Inflammatory macrophage (primary cell): ENCODE data around the gene TFF1.

ENCODE experiments used
- DNase-seq, 2 donors: peaks; one replicate each; pipeline ENCODE4 v3.0.0-alpha.2; 2020 to 2022

Gene TFF1

GRCh38 chr21:42397746-42398394, 31.5 kb upstream of the TFF1 start:
- no peak for DNase-seq

- DNase-seq = no peak
Measured at GRCh38 chr21:42396799-42397745, 30.7 kb upstream of the TFF1 start.

- DNase-seq = no peak
Measured at GRCh38 chr21:42395905-42396651, 29.7 kb upstream of the TFF1 start, which contains the start of gene TMPRSS3. Gene TMPRSS3, minus strand, starts transcription at chr21:42396052. Its CDS starts 635 bp downstream, at chr21:42395417.

- no peak for DNase-seq
Measured at GRCh38 chr21:42395302-42395701, 29.0 kb upstream of the TFF1 start.

GRCh38 chr21:42393443-42393950, 27.2 kb upstream of the TFF1 start:
- no peak for DNase-seq

GRCh38 chr21:42392731-42393442, 26.6 kb upstream of the TFF1 start:
- DNase-seq = no peak

DNA sequence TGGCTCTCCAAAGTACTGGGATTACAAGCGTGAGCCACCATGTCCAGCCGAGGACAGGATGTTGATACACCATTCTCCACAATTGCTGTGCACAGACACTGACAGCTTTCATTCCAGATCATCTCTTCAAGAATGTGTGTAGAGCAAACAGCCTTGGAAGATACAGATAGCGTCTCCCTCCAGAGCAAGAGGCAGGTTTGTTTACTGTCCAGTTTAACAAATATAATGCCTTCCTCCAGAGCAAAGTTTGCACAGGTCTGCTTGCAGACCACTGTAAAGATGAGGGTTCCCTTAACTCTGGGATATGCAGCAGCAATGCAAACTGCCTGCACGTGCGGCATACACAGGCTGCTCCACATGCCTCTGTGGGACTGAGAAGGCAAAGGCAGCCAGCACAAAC, 25.0 kb upstream of the TFF1 start:
- DNase-seq = no peak

- DNase-seq = no peak
Measured at GRCh38 chr21:42390696-42391095, 24.4 kb upstream of the TFF1 start.

DNA sequence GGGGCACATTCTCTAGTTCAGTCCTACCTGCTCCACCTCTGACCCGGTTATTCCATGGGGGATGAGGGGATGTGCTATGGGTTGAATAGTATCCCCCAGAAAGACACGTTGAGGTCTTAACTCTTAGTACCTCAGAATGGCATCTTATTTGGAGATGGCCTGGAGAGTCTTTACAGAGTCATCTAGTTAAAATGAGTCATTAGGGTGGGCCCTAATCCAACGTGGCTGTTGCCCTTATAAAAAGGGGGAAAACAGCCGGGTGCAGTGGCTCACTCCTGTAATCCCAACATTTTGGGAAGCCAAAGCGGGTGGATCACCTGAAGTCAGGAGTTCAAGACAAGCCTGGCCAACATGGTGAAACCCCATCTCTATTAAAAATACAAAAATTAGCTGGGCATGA, 23.9 kb upstream of the TFF1 start:
- DNase-seq = no peak

- no peak for DNase-seq
Measured at GRCh38 chr21:42389449-42389835, 23.1 kb upstream of the TFF1 start.

- no peak for DNase-seq
Measured at GRCh38 chr21:42388740-42389448, 22.6 kb upstream of the TFF1 start.

- DNase-seq = no peak
Measured at GRCh38 chr21:42387843-42388340, 21.6 kb upstream of the TFF1 start.

DNA sequence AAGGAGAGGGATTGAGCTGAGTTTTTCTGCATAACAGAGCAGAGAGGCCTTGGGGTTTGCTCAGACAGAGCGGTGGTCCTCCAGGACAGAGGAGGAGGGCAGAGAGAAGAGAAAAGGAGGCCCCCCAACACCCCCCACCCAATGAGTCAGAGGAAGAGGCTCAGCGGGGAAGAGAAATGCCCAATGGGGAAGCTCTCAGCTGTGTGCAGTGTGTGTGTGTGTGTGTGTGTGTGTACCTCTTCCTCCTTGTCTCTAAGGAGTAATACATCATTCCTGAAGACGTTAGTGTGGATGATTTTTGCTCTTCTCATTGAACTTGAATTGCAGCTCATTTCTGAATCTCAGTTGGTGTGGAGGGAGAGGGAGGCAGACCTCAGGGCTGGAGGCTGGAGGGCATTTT, 20.8 kb upstream of the TFF1 start:
- DNase-seq = peak; percentile 58 to 66

GRCh38 chr21:42386034-42386591, 19.8 kb upstream of the TFF1 start:
- DNase-seq = peak; percentile 36 to 47

DNA sequence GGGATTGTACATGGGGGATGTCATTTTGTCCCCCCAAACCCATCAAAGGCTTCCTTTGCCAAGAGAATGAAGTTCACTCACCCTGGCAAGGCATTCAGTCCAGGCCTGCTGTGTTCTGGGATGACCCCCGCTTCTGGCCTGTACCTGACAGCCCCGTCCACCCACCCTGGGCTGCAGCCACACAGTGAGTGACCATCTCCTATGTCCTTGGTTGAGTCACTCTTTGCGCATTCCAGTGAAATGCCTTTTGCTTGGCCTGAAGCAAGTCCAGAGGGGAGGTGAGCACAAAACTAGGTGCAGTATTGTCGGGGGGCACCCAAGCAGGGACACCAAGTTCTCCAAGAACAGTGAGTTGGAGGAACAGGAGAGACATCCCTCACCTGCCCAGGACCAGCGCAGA, 19.3 kb upstream of the TFF1 start:
- DNase-seq = no peak

DNA sequence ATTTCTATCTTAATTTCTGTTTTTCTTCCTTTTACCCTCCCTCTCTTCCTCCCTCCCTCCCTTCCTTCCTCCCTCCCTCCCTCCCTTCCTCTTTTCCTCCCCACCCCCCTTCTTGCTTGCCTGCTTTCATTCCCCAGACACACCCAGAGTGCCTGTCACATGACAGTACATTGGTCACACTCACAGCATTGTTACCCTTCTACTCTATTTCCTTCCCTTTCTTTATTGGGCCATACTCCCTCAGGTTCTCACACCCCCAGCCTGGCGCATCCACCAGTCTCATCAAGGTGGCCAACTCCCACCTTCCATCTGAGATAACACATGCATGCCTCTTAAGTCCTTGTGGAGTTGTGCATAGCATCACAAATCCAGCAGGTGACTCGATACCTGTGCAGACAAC, 18.7 kb upstream of the TFF1 start:
- peak; percentile 21 to 59 for DNase-seq

DNA sequence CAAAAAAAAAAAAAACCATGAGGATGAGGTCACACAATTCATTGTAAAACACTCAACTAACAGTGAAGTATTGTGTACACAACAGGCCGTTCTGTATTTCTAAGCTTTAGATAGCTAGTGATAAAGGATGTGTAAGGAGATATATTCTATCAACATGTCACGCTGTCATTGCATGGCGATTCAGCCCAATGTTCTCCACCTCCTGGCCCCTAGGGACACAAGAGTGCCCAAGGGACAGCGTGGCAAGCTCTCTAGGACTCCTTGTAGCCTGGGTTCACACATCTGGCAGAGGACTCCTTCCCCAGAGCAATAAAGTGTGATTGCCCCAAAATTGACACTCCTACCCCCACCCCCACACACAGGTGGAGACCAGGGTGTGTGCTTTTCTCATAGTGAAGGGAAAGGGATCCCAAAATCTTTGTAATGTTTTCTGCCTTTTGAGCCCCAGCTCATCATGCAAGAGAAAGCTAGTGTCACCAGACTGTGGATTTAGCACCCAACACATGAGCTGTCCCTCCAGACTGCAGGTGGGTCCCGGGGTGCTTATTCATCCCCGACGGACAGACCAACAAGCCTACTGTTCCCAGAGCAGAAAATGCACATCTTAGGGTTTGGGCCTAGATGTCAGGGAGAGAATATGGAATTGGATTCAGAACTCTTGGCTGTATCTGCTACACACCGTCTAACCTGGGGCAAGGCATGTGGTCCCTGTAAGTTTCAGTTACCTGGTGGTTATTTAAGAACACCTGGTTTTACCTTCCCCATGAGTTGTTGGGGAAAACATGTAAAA, 18.0 kb upstream of the TFF1 start:
- no peak for DNase-seq

GRCh38 chr21:42383331-42383730, 17.0 kb upstream of the TFF1 start:
- no peak for DNase-seq

DNA sequence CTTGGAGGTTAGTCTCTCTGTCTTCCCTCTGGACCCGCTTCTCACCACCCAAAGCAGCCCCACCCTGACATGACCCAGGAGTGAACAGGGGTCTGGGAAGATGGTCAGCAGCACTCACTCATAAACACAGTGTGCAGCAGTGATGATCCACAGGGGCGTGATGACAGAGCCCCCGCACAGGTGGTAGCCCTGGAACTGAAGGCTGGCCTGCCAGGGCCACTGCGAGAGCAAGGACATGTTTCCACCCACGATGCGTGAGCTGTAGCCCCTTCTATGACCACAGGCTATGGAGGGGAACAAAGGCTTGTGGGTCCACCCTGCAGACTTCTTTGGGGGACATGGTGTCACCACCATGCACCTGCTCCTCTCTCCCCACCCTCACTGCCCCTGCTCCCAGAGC, 16.6 kb upstream of the TFF1 start:
- no peak for DNase-seq

- DNase-seq = peak; percentile 53 to 68
Measured at GRCh38 chr21:42381347-42381984, 15.1 kb upstream of the TFF1 start.
